Right atrium auricular region (tissue), 2 donors: ENCODE measurements around the gene C2orf49. TPM values are rescaled to one million over a fixed set of nuclear protein-coding genes. Genes with fewer than 3 reads are reported as not detected.

Source experiments
- DNase-seq: peaks from one replicate; pipeline ENCODE4 v3.0.0-alpha.2; 2019; ENCODE audit warnings: low spot score
- H3K27ac ChIP-seq, 2 donors: fragments of 200-600 bp; sonication (generic); 1 replicate in 1 of 2; 2 replicates in 1 of 2; pipeline ENCODE4 v1.5.1; 2016 to 2019
- H3K27me3 ChIP-seq, 2 donors: fragments of 200-600 bp; sonication (generic); one replicate each; pipeline versions ENCODE4 v1.5.1 to v1.6.0; 2017 to 2019
- H3K36me3 ChIP-seq: fragments of 200-600 bp; sonication (generic); one replicate; pipeline ENCODE4 v1.5.1; 2016
- H3K4me1 ChIP-seq, 2 donors: fragments of 200-600 bp; sonication (generic); one replicate each; pipeline versions ENCODE4 v1.5.1 to v1.6.0; 2017 to 2019
- H3K4me3 ChIP-seq, 2 donors: fragments of 200-600 bp; sonication (generic); 1 replicate in 1 of 2; 2 replicates in 1 of 2; pipeline ENCODE4 v1.5.1; 2017 to 2019; ENCODE audit warnings: mild to moderate bottlenecking in 1 of 2, moderate library complexity in 1 of 2
- H3K9me3 ChIP-seq, 2 donors: fragments of 200-600 bp; sonication (generic); one replicate each; pipeline ENCODE4 v1.5.1; 2019
- CTCF ChIP-seq, 2 donors: fragments of 200-600 bp; sonication (generic); IDR thresholded peaks; one replicate each; pipeline ENCODE4 v1.5.1; 2019; ENCODE audit warnings: antibody characterized with exemption in 2 of 2
- total RNA-seq, 2 donors: library from RNA; depleted of rRNA; stranded (reverse); fragments of >200 nt; gene quantifications; one replicate each; pipeline ENCODE4 v1.1.0, GENCODE V29; 2016

The C2orf49 gene
- total RNA-seq, 2 donors from 2014 or later, result 15.5 to 18.0 TPM

GRCh38 chr2:105393373-105394055 lies 56.2 kb downstream of the C2orf49 start:
- no peaks in the 10 kb centered on the region for H3K27me3 ChIP-seq
- no peak for TF ChIP-seq CTCF (IDR thresholded peaks at IDR 0.05)
- peak; percentile 66 for DNase-seq
- H3K36me3 ChIP-seq, result no peaks in the 10 kb centered on the region
- peak overlapping the region; percentile 4 to 26 for H3K27ac ChIP-seq
- no peaks in the 10 kb centered on the region for H3K9me3 ChIP-seq
- H3K4me1 ChIP-seq, result peaks cover 0 to 38% of the 10 kb centered on the region in 2 donors
- H3K4me3 ChIP-seq, result no peak overlapping the region

GRCh38 chr2:105394951-105395611 lies 57.7 kb downstream of the C2orf49 start:
- DNase-seq, result peak; percentile 56
- Histone ChIP-seq H3K27me3 (no peaks in the 10 kb centered on the region), H3K4me3 (no peak overlapping the region), H3K27ac (peak overlapping the region; percentile 1 to 8), H3K4me1 (peaks cover 0 to 33% of the 10 kb centered on the region in 2 donors), H3K36me3 (no peaks in the 10 kb centered on the region), H3K9me3 (no peaks in the 10 kb centered on the region)
- no peak for TF ChIP-seq CTCF (IDR thresholded peaks at IDR 0.05)

- H3K9me3 ChIP-seq, result no peaks in the 10 kb centered on the region
- TF ChIP-seq CTCF (IDR thresholded peaks at IDR 0.05), result no peak
- peaks cover 0 to 33% of the 10 kb centered on the region in 2 donors for H3K4me1 ChIP-seq
- DNase-seq, result peak; percentile 54
- H3K36me3 ChIP-seq, result no peaks in the 10 kb centered on the region
- no peaks in the 10 kb centered on the region for H3K27me3 ChIP-seq
- H3K4me3 ChIP-seq, result no peak overlapping the region
- H3K27ac ChIP-seq, result peak overlapping the region; percentile 1 to 8
Observed at GRCh38 chr2:105395691-105396090, 58.4 kb downstream of the C2orf49 start.

GRCh38 chr2:105396254-105397024 lies 59.1 kb downstream of the C2orf49 start:
- peak overlapping the region; percentile 8 to 94 for H3K27ac ChIP-seq
- peak; percentile 78 for DNase-seq
- peaks cover 0 to 27% of the 10 kb centered on the region in 2 donors for H3K4me1 ChIP-seq
- TF ChIP-seq CTCF (IDR thresholded peaks at IDR 0.05), result no peak
- no peak overlapping the region for H3K4me3 ChIP-seq
- H3K27me3 ChIP-seq, result no peaks in the 10 kb centered on the region
- no peaks in the 10 kb centered on the region for H3K36me3 ChIP-seq
- no peaks in the 10 kb centered on the region for H3K9me3 ChIP-seq

- H3K4me1 ChIP-seq, result peaks cover 0 to 26% of the 10 kb centered on the region in 2 donors
Observed at GRCh38 chr2:105397025-105397722, 59.8 kb downstream of the C2orf49 start.

More at GRCh38 chr2:105397025-105397722, 59.8 kb downstream of the C2orf49 start:
- Histone ChIP-seq H3K27ac (peak overlapping the region; percentile 31 to 94), H3K27me3 (no peaks in the 10 kb centered on the region), H3K9me3 (no peaks in the 10 kb centered on the region), H3K4me3 (peak overlapping the region; percentile 74 to 81), H3K36me3 (no peaks in the 10 kb centered on the region)
- DNase-seq, result peak; percentile 53
- no peak for TF ChIP-seq CTCF (IDR thresholded peaks at IDR 0.05)
